Stimulated activated CD4-positive, alpha-beta T cell treated with anti-CD3 and anti-CD28 coated beads, Interleukin-2, amount 100 ng/mL, for 24 hours (primary cell): ENCODE results near the gene JHY.

Experiments used
- DNase-seq, 2 donors: peaks; one replicate each; pipeline ENCODE4 v3.0.0-alpha.2; 2020

Gene JHY

DNA sequence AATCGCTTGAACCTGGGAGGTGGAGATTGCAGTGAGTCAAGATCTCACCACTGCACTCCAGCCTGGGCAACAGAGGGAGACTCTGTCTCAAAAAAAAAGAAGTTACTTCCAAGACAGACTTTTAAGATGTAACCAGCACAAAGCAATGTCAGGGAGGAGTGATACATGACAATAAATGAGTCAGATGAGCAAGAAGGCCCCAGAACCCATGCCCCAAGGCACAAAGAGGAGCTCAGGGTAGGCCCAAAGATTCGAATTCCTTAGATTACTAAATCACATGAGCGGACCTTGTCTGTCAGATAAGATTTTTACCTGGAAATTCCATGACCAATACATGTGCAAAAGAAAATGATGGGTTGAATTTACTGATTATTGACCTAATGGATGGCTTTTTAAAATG is 10.5 kb upstream of the JHY start:
- DNase-seq = no peak

DNA sequence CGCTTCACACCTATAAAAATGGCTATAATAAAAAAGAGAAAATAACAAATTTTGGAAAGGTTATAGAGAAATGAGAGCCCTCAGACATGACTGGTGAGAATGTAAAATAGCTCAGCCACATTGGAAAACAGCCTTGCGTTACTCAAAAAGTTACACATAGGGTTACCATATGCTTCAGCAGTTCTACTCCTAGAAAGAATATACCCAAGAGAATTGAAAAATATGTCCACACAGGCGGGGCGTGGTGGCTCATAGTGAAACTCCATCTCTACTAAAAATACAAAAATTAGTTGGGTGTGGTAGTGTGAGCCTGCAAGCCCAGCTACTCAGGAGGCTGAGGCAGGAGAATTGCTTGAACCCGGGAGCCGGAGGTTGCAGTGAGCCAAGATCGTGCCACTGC is 7.6 kb upstream of the JHY start:
- no peak for DNase-seq

DNA sequence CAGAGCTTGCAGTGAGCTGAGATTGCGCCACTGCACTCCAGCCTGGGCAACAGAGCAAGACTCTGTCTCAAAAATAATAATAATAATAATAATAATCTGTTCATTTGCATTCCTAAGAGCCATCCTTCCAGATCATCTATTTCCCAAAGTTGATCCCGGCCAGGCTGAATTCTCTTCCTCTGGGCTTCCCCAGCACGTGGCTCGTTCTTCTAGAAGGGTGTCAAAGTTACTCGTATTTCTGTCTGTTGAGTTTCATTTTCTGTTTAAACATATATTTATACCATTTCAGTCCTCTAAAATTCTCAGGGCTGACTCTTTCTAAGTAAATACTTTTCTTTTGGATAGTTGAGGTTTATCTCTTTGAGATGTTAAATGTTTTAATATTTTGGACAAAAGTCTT is 4.8 kb upstream of the JHY start:
- no peak for DNase-seq

DNA sequence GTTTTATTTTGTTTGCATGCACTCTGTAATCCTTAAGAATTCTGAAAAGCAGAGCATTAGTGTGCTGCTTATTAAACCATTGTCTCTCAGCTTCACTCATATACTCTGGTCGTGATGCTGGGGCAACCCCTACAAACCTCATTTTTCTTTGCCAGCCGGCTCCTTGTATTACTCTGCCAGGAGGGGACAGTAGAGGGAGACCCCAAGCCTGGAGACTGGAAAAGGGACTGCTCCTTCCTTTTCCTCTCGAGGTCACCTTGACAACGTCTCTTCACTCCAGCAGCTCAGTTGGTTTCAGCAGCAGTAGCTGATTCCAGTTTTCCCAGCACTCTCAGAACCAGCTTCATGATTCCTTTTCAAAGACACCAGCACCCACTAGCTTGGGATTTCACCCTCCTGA is 2.8 kb upstream of the JHY start:
- no peak for DNase-seq

DNA sequence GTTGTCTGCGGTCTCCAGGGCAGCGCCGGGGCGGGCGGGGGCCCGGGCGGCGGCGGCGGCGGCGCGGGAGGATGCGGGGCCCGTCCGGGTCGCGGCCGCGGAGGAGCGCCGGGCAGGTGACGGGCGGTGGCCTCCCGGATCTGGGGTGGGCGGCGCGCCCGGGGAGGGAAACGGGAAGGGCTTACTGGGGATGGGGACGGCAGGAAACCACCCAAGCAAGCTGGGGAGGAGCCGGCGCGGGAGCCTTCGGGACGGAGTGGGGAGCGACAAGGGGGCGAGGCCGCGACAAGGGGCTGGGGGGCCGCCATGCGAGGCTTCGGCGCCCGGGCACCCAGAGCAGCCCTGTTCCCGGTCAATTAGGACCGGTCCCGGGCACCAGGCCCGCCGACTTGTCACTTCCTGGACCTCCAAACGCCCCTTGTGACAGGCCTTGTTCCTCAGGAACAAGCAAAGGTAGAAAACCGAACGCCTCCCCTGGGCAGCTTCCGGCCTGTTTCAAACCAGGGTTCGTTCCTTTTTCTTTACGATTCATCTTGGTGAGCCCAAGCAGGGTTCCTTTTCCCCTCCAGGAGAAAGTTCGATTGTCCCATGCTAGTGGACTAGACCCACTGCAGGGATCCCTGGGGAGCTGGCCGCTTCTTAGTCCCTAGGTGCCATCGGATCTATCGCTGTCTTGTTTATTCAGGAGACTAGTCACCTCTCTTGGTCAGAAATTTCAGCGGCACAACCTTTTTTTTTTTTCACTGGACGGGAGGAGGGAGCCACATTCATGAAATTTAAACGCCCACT is 492 bp downstream of the JHY start:
- DNase-seq = peak; percentile 45 to 66

DNA sequence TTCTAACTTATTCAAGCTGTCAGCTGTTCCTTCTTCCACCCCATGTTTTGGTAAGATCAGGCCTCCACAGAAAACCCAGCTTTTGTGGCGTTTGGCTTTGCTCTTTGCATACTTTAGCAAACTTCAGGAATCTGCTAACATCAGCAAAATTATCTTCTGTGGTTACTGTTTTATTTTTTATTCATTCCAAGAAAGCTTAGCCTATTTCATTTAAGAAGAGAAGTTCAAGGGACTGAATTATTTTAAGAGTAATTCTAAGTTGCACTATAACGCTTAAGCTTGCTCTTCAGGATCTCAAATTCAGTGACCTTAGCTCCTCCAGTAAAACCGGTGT is 1.1 kb downstream of the JHY start:
- no peak for DNase-seq

DNA sequence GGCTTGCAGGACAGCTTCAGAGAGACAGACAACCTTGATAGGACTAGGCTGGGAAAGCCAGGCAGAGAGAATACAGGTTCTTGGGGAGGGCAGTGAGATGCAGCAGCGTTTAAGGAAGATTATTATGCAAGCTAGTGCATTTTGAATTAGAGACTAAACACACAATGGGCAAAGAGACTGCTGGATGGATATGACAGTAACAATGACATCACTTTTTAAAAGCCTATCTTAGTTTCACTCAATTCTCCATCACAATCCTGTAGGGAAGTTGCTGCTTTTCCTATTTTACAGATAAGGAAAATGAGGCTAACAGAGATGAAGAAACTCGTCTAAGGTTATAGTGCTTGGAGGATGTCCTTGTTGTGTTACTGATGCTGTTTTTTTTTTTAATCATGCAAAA is 5.6 kb downstream of the JHY start:
- DNase-seq = no peak

DNA sequence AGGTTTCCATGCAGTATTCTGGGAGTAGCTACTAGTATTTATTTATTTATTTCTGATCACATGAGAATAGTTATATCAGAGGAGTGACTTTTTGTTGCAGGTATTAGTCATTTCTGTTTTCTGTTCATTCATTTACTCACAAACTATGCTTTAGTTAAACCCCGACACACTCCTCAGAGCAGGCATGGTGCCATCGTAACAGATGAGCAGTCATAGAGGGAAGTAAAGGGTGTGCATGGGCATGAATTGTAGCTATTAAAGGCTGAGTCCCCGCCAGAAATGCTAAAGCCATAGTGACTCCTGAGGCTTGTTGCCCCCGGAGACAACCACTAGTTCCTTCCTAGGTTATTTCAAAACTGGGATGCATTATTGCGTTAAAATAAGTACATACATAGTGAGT is 10.6 kb downstream of the JHY start:
- no peak for DNase-seq

DNA sequence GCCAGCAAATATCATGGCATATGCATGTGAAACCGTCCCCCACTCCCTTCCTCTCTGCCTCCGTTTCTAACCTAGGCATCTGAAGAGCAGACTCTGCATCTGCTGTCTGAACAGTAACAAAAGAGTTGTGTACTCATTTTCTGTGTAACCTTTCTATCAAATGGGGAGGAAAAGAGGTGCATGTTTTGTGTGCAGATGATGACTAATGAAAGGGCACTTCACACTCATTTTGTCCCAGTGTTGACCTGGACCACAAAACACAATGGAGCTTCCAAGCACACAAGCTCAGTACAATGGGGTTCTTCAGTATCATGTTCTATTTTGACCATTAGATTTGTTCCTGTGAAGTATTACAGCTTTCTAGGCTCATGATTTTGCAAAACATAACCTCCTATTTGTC is 13.0 kb downstream of the JHY start:
- DNase-seq = no peak

DNA sequence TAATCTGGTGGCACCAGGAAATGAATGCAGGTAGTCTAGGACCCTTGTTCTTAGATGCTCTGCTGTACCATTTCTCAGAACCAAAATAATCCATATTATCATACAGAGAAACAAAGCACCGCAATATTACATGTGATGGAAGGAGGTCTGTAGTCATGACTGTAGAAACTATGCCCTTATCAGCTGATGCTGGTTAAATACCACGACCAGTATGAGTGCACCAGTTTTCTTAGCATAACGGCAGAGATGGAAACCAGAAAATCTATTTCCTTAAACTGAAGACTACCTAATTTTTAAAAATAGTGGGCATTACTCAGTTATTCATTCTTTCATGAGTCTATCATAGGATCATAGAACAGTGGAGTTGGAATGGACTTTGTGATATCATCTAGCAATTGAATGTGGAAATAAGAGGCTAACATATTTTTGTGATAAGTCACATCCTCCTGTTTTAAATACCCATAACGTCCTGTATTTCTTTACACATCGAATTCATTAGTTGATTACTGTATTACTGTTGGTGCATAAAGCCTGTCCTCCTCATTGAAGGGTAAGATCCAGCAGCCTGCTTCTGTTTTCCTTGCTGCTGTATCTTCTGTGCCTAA is 15.1 kb downstream of the JHY start:
- DNase-seq = no peak

DNA sequence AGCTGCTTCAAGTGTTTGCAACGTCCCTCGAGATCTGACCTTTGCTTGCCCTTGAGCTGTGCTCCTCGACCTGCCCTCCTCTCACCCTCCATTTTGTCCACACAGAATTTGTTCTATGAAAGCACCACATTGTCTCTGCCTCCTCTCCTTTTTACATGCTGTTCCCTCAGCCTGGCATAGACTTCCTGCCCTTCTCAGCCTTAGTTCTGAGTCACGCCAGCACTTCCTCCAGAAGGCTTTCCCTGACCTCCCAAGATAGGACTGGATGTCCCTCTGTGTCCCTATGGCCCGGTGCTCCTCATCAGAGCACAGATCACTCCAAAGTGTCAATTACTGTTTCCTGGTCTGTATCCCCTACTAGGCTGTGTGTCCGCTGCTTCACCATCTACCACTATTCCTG is 16.2 kb downstream of the JHY start:
- no peak for DNase-seq

DNA sequence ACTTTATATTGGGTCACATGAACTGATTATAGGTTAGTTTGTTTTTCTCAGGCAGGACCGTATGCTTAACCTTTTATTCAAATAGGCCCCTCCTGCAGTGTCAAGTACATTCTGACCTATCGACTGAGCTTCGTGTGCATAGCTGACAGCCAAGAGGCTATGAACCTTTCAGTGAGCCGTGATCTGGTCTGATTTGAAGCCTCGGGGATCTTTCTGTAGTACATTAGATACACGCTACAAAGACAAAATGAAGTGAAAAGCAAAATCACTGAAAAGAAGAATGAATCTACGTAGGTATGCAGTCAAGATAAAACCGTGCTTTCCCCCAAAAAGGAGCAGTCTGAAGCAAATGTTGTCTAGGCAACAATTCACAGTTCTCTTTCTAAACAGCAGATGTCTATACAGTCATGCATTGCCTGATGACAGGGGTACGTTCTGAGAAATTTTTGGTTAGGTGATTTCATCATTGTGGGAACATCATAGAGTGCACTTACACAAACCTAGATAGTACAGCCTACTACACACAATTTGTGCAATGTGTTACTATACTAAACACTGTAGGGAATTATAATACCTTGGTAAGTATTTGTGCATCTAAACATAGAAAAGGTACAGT is 18.1 kb downstream of the JHY start:
- DNase-seq = no peak

DNA sequence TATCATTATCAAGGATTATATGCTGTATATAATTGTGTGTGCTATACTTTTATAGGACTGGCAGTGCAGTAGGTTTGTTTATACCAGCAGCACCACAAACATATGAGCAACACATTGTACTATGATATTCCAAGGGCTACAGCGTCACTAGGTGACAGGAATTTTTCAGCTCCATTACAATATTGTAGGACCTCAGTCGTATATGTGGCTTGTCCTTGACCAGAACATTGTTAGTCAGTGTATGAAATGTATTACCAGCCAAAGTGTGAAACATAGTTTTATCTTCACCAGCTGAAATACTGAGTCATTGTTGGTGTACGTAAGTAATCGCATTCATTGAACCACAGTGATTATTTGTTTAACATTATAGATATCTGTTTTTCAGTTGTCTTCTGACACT is 20.4 kb downstream of the JHY start:
- DNase-seq = no peak

DNA sequence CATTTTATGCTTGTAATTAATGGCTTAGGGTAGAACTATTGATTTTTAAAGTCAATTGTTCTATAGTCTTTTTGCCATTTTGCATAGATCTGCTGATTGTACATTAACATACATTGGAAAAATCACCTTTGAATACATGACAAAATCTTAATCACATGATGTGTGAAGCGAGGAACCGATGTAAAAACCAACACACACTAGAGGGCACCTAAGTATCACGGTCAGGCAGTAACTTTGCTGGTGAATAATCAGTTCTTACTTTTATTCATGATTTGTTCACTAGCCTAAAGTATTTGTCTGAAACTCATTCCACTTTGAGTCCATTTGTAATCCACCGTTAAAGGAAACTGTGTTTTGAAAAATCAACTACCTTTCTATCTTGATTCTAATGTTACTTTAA is 28.2 kb downstream of the JHY start:
- DNase-seq = no peak

DNA sequence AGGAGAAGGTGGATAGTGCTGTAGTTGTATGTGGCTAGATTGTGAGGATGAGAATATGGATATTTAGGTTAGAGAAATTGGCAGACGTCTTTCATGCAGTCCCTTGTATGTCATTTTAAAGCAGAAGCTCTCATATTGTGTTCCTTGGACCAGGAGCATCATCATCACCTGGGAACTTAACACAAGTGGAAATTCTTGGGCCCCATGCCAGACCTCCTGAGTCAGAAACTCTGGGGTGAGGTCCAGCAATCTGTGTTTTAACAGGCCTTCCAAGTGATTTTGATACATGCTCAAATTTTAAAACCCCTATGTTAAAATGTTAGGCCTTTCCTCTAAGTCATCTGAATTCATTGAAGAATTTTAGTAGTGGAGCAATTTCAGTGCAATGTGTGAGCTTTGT is 34.8 kb downstream of the JHY start:
- DNase-seq = no peak

DNA sequence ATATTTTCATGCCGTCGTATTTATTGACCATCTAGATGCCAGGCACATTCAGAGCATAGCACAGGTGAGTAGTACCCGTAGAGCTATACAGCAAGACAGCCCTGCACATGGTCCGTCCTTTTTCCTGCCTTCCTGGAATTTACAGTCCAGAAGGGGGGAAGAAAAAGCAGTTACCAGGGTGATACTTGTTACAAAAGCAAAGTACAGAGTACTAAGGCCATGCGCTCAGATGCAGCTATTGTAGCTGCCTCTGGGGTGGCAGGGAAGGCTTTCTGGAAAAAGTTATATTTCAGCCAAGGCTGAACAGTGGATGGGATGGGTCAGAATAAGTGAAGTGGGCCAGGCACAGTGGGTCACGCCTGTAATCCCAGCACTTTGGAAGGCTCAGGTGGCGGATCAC is 36.2 kb downstream of the JHY start:
- no peak for DNase-seq

DNA sequence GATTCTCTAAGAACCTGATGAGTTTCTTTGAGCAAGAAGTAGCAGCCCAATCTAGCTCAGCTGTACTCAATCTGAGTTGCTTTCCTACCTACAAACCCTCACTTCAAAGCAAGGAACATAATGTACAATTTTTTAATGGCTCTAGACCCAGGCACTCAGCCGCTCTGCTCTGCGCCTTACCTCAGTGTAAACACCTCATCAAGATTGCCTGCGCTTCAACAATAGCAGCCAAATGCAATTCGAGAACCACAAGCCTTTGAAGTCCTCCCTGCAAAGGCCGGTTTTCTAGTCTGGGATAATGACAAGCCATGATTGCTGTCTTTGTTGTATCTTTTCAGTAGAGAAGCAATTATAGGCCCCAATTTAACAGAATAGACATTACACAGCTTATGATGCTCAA is 38.0 kb downstream of the JHY start:
- no peak for DNase-seq

DNA sequence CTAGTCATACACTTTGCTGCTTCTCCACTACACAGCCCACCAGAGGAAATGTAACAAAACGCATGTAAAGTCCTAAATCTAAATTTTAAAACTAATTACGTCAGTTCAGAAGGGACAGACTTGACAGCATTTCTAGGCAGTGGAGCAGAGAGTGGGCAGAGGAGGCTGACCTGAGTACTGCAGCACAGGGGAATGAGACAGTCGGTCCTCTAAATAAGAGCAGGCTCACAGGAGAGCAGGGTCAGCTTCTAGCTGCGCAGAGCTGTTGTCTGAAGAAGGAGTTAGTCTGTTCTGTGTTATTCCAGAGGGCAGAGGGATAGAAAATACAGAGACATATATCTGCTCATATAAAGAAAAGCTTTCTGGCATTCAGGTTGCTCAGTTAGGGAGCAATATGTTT is 40.3 kb downstream of the JHY start:
- no peak for DNase-seq

DNA sequence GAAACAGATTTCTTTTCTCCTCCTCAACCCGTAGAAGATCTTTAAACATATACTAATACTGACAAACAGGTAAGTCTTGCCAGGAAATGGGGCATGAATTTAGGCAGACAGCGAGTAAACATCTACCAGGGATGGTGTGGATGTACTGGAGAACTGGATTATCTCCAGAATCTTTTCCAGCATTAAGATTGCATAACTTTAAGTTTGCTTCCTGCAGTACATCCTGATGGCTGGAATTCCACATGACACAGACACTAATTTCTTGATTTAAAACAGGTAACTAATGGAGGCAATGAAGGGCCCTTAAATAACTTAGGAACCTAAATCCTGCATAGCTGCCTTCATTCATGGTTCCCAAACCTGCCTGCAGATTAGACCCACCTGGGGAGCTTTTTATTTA is 40.7 kb downstream of the JHY start:
- no peak for DNase-seq

DNA sequence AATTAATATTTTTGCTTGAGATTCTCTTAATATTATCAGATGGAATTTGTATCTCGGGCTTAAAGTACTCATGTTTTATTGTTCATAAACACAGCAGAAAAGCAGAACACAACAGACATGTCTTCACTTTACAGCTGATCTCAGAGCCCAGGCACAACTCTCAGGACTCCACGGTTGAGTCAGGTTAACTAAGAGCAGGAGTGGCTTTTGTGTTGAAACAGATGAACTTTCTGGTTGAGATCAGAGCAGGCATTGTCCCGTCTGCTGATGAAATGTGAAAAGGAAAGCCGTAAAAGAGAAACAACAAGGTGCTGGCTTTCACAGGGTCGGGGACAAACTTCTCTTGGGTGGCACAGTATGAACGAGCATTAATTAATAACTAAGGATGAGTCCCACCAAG is 49.0 kb downstream of the JHY start:
- DNase-seq = no peak

DNA sequence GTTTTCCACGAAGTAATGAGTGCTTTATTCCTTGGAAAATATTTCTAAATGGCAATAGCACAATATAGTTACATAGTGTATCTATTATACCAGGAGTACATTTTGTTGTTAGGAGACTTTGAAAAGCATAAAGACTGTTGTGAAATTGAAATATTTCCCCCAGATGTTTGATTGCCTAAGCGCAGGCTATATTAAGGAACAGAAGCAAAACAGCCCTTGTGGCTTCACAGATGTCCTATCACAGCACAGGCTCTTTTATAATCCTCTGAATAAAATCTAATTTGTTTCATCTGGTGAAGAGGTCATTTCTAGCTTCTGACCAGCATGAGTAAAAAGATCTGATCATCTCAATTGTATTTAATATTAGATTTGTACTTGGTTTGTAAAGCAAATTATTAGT is 50.9 kb downstream of the JHY start:
- no peak for DNase-seq

DNA sequence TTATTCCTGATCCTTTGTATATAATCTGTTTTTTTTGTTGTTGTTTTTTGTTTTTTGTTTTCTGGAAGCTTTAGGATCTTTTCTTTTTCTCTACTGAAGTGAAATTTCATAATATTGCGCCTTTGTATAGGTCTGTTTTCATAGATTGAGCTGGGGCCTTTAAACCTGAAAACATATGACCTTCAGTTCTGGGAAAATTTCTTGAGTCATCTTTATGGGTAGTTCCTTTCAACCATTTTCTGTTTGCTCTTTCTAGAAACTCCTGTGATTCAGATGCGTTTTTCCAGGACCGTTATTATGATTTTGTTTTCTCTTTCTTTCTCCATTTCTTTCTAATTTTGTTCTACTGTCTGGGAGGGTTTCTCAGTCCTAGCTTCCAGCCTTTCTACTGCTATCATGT is 55.4 kb downstream of the JHY start:
- DNase-seq = no peak

DNA sequence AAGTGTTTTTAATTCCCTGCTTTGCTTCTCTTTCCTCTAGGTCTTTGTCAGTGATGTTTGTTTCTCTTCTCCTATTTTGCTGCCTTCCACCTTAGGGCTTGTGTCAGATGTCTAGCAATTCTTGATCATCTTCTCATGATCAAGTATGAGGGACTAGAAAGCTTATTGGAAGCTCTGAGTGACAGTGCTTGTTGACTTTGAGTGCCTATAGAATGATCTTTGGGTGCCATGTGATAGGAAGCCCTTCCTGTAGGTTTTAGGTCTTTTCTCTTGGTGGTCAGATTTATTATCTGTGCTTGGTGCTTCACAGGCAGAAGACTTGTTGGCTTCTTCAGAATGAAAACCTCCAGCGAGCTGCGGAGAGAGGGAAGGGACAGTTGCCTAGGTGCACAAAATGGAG is 56.0 kb downstream of the JHY start:
- DNase-seq = no peak

DNA sequence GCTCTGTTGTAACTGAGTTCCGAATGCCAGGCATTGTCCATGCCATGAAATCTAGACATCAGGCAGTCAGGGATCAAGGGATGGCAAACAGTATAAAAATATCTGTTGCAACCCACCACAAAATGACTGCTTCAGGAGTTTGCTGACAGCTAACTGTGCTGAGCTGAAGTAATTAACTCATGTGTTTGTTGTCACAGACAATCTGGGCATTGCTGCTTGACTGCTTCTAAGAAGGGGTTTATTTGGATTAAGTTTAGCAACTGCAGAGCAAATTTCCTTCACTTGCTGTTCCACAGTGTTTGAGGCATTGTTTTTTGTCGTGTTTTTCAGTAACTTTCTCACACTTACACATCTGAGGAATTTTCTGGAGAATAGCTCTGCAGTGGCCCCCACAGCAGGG is 68.7 kb downstream of the JHY start:
- DNase-seq = no peak

DNA sequence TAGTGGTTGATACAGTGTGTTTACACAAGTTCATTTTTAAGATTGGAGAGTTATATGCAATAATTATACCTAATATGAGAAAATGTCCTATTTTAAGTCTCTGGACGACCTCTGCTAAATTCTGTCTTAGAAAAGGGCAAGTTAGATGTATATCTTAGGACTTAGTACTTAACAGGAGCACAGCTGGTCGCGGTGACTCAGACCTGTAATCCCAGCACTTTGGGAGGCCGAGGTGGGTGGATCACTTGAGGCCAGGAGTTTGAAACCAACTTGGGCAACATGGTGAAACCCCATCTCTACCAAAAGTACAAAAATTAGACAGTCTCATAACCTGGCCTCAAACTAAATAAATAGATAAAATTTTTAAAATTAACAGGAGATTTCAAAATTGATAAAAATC is 71.9 kb downstream of the JHY start:
- DNase-seq = no peak
